ENCODE measurements around the gene RAD54L. TPM values are rescaled to one million over a fixed set of nuclear protein-coding genes. Genes with fewer than 3 reads are reported as not detected.

Gene RAD54L
- total and polyA plus RNA-seq, 10 of the 15 experiments (the other 5 are each of a cell fraction or from before 2014, with no cell fraction given) = 12.9 to 54.2 (median 23.6) TPM

DNA sequence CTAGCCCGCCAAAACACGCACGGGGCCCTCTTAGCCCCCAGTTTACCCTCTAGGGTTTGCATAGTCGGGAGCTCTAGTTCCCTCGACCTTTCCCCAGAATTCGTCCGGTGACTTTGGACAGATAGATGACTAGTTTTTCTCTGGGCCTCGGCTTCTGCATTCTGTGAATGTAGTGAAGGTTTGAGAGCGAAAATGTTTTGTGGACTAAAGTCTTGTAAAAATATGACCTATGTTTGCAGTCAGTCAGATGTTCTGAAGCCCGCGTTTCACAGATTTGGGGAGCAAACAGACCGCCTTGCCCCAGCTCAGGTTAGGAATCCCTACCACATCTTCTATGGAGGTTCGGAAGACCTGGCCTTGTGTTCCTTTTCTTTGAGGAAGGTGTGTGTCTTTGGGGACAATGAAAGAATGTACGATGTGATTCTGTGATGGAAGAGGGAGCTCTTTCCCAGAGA is 56.3 kb downstream of the RAD54L start:
- ChIA-PET RAD21 (ENCODE audit: unreplicated experiment) (interaction anchor here (1.1 to 3.6 kb wide), 10 partner anchors 13 to 119 kb away, joined by 3 to 49 read pairs (median 10); partner anchors contain the start of genes NSUN4 and RAD54L), POLR2A (interaction anchor here (0.6 to 3.9 kb wide), 12 partner anchors 9 to 504 kb away, joined by 3 to 45 read pairs (median 6); partner anchors contain the start of genes MOB3C, NSUN4 and RAD54L), CTCF (interaction anchor here (0.9 to 8.0 kb wide), 9 partner anchors 10 to 80 kb away, joined by 3 to 181 read pairs (median 6); partner anchors contain the start of gene NSUN4), SMC1A (ENCODE audit: uncharacterized antibody, unreplicated experiment) (interaction anchor here (0.6 to 2.9 kb wide), 10 partner anchors 11 to 59 kb away, joined by 3 to 30 read pairs (median 8); partner anchors contain the start of gene NSUN4)
- Histone ChIP-seq H3K9ac (ENCODE audit: control insufficient read depth, insufficient read depth, low read length) (peak overlapping the region; percentile 94), H3K27me3 (replicated peaks in 1 of 2; ENCODE audit: control insufficient read depth in 2 of 2, insufficient read depth in 2 of 2, low read length in 1 of 2) (no peaks in the 10 kb centered on the region), H3K36me3 (ENCODE audit: control insufficient read depth in 2 of 2, insufficient read depth in 2 of 2, low read length in 1 of 2) (peaks cover 0 to 2% of the 10 kb centered on the region in 2 experiments; a peak in 2 of 4 replicates), H3K4me1 (ENCODE audit: control insufficient read depth, insufficient read depth, low read length) (peaks cover 15% of the 10 kb centered on the region), H3K4me2 (ENCODE audit: control insufficient read depth, insufficient read depth) (peak overlapping the region; percentile 80), H3K79me2 (ENCODE audit: control insufficient read depth, insufficient read depth, low read length) (peaks cover 96% of the 10 kb centered on the region), H3K4me3 (peak overlapping the region; percentile 98), H2AFZ (ENCODE audit: control insufficient read depth, low read depth, low read length) (peak overlapping the region; percentile 90), H4K20me1 (ENCODE audit: control insufficient read depth, insufficient read depth) (peaks cover 3% of the 10 kb centered on the region; the same call in 1 of the 2 replicates), H3K9me3 (replicated peaks; ENCODE audit: control insufficient read depth, insufficient read depth, low read length) (no peaks in the 10 kb centered on the region), H3K27ac (ENCODE audit: control insufficient read depth, insufficient read depth) (peak overlapping the region; percentile 91)
- no peak for FAIRE-seq
- WGBS (ENCODE audit: insufficient coverage, insufficient replicate concordance, low lambda C conversion rate, missing lambda C conversion rate) = under 1% methylated on average over 14 of the region's 14 CpGs
- intact Hi-C loops (cut with micrococcal nuclease; ENCODE audit: unreplicated experiment) (loop anchor here (1.0 to 2.0 kb wide), 4 partner anchors 29 to 57 kb away; partner anchors contain the start of gene RAD54L), in situ Hi-C loops (cut with MboI) (loop anchor here (5.0 kb wide), 1 partner anchor 38 kb away; the partner anchor contains the start of gene NSUN4)
- TSS peak; percentile 89 for BruUV-seq (replicated peaks)
- no peak for DNase-seq (ENCODE audit: low read depth, low spot score)
- ATAC-seq = no peak
- TF ChIP-seq RUNX3 (IDR thresholded peaks at IDR 0.05; ENCODE audit: low read length) (no peak), SUPT20H (IDR thresholded peaks at IDR 0.05; ENCODE audit: borderline replicate concordance, control insufficient read depth, low read depth, low read length) (no peak), POLR2AphosphoS2 (IDR thresholded peaks at IDR 0.05; ENCODE audit: low read depth, low read length) (peak; percentile 21; the same call in 1 of the 2 replicates), RAD21 (IDR thresholded peaks at IDR 0.05; ENCODE audit: insufficient read depth, low read depth, low read length) (peak; percentile 12; the same call in 1 of the 2 replicates), IKZF1 (conservative IDR thresholded peaks at IDR 0.05) (no peak), CBFB (IDR thresholded peaks at IDR 0.05; ENCODE audit: low read depth) (no peak), NR2C1 (IDR thresholded peaks at IDR 0.05) (no peak), IKZF2 (IDR thresholded peaks at IDR 0.05) (no peak)
- TF ChIP-seq, protein P1, sequence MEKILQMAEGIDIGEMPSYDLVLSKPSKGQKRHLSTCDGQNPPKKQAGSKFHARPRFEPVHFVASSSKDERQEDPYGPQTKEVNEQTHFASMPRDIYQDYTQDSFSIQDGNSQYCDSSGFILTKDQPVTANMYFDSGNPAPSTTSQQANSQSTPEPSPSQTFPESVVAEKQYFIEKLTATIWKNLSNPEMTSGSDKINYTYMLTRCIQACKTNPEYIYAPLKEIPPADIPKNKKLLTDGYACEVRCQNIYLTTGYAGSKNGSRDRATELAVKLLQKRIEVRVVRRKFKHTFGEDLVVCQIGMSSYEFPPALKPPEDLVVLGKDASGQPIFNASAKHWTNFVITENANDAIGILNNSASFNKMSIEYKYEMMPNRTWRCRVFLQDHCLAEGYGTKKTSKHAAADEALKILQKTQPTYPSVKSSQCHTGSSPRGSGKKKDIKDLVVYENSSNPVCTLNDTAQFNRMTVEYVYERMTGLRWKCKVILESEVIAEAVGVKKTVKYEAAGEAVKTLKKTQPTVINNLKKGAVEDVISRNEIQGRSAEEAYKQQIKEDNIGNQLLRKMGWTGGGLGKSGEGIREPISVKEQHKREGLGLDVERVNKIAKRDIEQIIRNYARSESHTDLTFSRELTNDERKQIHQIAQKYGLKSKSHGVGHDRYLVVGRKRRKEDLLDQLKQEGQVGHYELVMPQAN (conservative IDR thresholded peaks at IDR 0.05) = peak; percentile 59; the same call in 1 of the 2 replicates
- TF ChIP-seq, protein P2, sequence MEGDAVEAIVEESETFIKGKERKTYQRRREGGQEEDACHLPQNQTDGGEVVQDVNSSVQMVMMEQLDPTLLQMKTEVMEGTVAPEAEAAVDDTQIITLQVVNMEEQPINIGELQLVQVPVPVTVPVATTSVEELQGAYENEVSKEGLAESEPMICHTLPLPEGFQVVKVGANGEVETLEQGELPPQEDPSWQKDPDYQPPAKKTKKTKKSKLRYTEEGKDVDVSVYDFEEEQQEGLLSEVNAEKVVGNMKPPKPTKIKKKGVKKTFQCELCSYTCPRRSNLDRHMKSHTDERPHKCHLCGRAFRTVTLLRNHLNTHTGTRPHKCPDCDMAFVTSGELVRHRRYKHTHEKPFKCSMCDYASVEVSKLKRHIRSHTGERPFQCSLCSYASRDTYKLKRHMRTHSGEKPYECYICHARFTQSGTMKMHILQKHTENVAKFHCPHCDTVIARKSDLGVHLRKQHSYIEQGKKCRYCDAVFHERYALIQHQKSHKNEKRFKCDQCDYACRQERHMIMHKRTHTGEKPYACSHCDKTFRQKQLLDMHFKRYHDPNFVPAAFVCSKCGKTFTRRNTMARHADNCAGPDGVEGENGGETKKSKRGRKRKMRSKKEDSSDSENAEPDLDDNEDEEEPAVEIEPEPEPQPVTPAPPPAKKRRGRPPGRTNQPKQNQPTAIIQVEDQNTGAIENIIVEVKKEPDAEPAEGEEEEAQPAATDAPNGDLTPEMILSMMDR (IDR thresholded peaks at IDR 0.05 in 2 of 3, conservative IDR thresholded peaks at IDR 0.05 in 1 of 3; ENCODE audit: control insufficient read depth in 2 of 3, extremely low read depth in 1 of 3, insufficient read depth in 1 of 3, low read depth in 3 of 3, low read length in 3 of 3) = peak in 1 of 3 experiments; percentile 14; a peak in 1 of 6 replicates
- TF ChIP-seq, protein P3, sequence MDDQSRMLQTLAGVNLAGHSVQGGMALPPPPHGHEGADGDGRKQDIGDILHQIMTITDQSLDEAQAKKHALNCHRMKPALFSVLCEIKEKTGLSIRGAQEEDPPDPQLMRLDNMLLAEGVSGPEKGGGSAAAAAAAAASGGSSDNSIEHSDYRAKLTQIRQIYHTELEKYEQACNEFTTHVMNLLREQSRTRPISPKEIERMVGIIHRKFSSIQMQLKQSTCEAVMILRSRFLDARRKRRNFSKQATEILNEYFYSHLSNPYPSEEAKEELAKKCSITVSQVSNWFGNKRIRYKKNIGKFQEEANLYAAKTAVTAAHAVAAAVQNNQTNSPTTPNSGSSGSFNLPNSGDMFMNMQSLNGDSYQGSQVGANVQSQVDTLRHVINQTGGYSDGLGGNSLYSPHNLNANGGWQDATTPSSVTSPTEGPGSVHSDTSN (IDR thresholded peaks at IDR 0.05; ENCODE audit: insufficient replicate concordance, low read depth, low read length) = no peak
- TF ChIP-seq, protein P4, sequence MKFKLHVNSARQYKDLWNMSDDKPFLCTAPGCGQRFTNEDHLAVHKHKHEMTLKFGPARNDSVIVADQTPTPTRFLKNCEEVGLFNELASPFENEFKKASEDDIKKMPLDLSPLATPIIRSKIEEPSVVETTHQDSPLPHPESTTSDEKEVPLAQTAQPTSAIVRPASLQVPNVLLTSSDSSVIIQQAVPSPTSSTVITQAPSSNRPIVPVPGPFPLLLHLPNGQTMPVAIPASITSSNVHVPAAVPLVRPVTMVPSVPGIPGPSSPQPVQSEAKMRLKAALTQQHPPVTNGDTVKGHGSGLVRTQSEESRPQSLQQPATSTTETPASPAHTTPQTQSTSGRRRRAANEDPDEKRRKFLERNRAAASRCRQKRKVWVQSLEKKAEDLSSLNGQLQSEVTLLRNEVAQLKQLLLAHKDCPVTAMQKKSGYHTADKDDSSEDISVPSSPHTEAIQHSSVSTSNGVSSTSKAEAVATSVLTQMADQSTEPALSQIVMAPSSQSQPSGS (IDR thresholded peaks at IDR 0.05; ENCODE audit: low read length) = no peak
- TF ChIP-seq, protein P5, sequence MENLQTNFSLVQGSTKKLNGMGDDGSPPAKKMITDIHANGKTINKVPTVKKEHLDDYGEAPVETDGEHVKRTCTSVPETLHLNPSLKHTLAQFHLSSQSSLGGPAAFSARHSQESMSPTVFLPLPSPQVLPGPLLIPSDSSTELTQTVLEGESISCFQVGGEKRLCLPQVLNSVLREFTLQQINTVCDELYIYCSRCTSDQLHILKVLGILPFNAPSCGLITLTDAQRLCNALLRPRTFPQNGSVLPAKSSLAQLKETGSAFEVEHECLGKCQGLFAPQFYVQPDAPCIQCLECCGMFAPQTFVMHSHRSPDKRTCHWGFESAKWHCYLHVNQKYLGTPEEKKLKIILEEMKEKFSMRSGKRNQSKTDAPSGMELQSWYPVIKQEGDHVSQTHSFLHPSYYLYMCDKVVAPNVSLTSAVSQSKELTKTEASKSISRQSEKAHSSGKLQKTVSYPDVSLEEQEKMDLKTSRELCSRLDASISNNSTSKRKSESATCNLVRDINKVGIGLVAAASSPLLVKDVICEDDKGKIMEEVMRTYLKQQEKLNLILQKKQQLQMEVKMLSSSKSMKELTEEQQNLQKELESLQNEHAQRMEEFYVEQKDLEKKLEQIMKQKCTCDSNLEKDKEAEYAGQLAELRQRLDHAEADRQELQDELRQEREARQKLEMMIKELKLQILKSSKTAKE (IDR thresholded peaks at IDR 0.05; ENCODE audit: low read depth, poor library complexity, severe bottlenecking) = no peak

Data from GM12878 (cell line).